Fibroblast of skin of right quadriceps (primary cell): ENCODE measurements around the gene PHC1.

Experiments
- DNase-seq: peaks from one replicate; pipeline ENCODE4 v3.0.0-alpha.2; 2013

PHC1 gene

GRCh38 chr12:8950702-8951478 lies 36.6 kb downstream of the PHC1 start:
- no peak for DNase-seq

- DNase-seq = no peak
Observed at GRCh38 chr12:8951744-8952143, 37.4 kb downstream of the PHC1 start.

GRCh38 chr12:8953773-8954402 lies 39.6 kb downstream of the PHC1 start:
- no peak for DNase-seq

GRCh38 chr12:8956073-8956472 lies 41.8 kb downstream of the PHC1 start:
- DNase-seq = no peak

- no peak for DNase-seq
Observed at GRCh38 chr12:8956772-8957171, 42.5 kb downstream of the PHC1 start.

- no peak for DNase-seq
Observed at GRCh38 chr12:8957561-8957960, 43.3 kb downstream of the PHC1 start.

GRCh38 chr12:8958066-8958465 lies 43.8 kb downstream of the PHC1 start:
- no peak for DNase-seq

GRCh38 chr12:8960176-8960575 lies 45.9 kb downstream of the PHC1 start:
- no peak for DNase-seq

GRCh38 chr12:8968761-8969160 lies 54.5 kb downstream of the PHC1 start:
- DNase-seq = no peak

- DNase-seq = no peak
Observed at GRCh38 chr12:8969861-8970411, 55.6 kb downstream of the PHC1 start.

- DNase-seq = no peak
Observed at GRCh38 chr12:8970432-8970831, 56.1 kb downstream of the PHC1 start.

- no peak for DNase-seq
Observed at GRCh38 chr12:8980137-8980536, 65.8 kb downstream of the PHC1 start.

GRCh38 chr12:8985213-8985754 lies 71.0 kb downstream of the PHC1 start:
- no peak for DNase-seq

GRCh38 chr12:8987163-8987562 lies 72.9 kb downstream of the PHC1 start:
- no peak for DNase-seq

- no peak for DNase-seq
Observed at GRCh38 chr12:8987685-8988084, 73.4 kb downstream of the PHC1 start.

- DNase-seq = no peak
Observed at GRCh38 chr12:8989413-8989812, 75.1 kb downstream of the PHC1 start, which contains the start of gene KLRG1. TSS of gene KLRG1 (plus strand) at chr12:8989546. CDS start at chr12:8989636, 90 bp downstream.
